NCI-H2081 (cell line): Measurements from ENCODE around the gene MYO1H.
A peak's percentile ranks its signal among the peaks of the same experiment; 100 is the strongest.
"Not testable (repeated sequence)": the region's sequence is repeated elsewhere in the genome, so short reads cannot be mapped to it uniquely, and the experiment has no call there.

Experiments used
- DNase-seq, 2 experiments: peaks; one replicate each; lab custom pipeline; 2025; lab: John Stamatoyannopoulos, UW

MYO1H gene

DNA sequence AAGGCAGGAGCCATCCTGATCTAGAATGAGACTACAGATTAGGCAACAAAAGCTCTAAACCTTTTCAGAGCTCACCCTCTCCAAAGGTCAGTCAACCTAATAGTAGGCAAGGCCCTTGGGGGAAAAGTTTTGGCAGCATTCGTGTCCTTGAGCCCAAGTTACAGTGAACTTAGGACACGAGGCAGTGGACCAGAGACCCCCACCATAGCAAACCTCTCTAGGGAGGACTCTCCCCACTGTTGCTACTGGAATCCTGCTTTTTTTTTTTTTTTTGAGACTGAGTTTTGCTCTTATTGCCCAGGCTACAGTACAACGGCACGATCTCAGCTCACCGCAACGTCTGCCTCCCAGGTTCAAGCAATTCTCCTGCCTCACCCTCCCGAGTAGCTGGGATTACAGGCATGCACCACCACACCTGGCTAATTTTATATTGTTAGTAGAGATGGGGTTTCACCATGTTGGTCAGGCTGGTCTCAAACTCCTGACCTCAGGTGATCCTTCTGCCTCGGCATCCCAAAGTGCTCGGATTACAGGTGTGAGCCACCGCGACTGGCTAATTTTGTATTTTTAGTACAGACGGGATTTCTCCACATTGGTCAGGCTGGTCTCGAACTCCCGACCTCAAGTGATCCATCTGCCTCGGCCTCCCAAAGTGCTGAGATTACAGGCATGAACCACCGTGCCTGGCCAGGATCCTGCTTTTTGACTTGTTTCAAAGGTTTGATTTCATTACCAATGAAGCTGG, 126.0 kb downstream of the MYO1H start:
- DNase-seq = not testable (repeated sequence)

DNA sequence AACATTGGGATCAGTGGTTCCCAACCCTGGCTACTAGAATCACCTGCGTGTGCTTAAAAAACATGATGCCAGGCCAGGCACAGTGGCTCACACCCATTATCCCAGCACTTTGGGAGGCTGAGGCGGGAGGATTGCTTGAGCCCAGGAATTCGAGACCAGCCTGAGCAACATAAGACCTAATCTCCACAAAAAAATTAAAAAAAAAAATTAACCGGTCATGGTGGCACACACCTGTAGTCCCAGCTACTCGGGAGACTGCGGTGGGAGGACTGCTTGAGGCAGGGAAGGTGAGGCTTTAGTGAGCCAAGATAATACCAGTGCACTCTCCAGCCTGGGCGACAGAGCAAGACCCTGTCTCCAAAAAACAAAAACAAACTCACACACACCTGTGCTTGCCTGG, 127.4 kb downstream of the MYO1H start:
- DNase-seq = no peak

DNA sequence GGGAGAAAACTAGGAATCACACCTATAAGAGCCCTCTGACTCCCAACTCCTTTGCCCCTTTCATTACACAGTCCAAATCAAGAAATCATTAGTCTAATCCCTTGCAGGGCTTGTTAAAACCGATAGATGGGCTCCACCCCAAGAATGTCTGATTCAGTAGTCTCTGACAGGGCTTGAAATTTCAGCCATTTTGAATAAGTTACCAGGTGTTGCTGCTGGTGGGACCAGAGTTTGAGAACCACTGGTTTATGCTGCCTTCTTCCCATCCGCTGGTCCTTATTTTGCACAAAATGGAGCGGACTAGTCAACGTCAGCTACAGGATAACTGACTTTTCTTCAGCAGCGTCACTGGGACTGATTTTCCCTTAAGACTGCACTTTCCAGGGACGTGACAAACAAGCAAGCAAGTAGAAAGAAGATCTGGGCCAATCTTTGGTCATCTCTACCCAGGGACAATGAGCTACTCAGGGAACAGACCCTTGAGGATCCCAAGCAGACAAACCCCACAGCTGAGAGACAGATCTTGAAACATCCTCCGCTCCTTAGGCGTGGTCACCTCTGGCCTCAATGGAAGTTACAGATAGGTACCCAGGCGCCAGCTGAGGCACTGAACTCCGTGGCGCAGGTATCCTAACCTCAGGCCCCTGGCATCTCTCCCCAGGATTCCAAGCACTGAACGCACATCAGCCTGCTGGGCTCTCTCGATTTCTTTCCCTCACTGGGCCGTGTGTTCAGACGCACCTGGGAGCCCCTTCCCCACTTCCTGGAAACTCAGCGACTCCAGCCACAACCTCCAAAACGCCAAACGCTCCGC, 128.5 kb downstream of the MYO1H start:
- DNase-seq = no peak

DNA sequence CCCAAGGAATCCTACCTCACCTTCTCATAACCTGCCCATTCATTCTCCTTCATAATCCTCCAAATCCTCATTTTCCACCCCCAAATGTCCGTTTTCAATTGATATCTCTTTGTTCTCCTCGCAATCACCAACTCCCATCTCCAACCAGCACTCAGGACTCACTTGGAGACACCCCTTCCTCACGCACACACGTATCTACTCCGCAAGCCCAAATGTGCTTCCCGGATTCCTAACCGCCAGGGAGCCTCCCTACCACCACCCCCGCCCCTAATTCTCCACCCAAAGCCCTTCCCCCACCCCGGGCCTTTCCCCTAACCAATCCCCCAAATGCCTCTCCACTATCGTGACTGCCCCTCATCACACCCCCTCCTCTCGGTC, 129.1 kb downstream of the MYO1H start:
- no peak for DNase-seq

DNA sequence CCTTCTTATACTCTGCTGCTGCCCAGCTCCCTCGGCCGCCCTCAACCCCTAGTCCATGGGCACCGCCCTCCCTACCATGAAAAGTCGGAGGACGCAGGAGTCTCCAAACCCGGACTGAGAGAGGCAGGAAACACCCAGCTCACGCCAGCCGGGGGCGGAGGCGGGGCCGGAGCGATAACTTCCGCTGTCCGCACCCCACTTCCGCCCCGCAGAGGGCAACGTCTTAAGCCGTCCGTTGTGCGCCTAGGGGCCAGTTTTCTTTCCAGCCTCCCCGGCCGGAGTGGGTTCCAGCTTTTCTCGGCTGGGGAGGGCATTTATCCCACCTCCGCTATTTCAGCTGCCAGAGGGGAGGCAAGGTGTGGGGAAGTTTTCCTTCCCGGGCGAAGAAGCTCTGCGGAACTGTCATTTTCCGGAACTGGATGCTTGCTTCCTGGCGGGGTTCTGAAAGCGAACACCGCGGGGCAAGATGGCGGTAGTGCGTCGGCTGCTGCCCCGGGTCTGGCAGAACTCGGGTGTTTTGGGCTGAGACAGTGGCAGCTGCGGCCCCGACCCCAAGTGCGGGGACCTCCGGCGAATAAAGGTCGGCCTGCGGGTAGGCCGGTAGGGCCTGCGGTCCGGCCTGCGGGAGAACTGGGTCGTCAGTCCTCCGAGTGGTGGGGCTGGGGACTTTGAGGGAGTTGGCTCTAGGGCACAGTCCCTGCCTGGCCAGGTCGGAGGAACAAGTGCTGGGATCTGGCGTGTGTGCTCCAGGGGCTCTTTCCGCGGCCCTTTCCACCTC, 129.7 kb downstream of the MYO1H start, which contains the start of the genes KCTD10 and UBE3B:
TSS of gene KCTD10 (minus strand) at position 116 of the 778 bp plus-strand sequence. CDS start at position 78, 38 bp downstream.
TSS of gene UBE3B (plus strand) at position 450 of the 778 bp plus-strand sequence. CDS start 5,918 bp downstream, outside the sequence.
- peak; percentile 86 to 91 for DNase-seq

DNA sequence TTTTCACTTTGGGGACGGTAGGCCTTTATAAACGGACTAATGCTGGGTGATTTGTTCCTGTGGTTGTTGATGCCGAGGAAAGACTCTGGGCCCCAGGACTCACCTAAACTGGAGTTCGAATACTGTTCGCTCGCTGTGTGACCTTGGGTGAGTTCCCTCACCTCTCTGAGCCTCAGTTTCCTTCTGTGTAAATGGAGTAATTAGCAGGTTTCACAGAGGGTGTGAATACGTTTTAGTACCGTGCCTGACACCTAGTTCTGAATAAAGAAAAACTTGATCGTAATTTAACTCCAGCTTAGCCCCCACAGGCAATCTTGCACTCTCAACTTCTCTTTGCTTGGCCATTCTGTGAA, 130.2 kb downstream of the MYO1H start:
- DNase-seq = no peak

DNA sequence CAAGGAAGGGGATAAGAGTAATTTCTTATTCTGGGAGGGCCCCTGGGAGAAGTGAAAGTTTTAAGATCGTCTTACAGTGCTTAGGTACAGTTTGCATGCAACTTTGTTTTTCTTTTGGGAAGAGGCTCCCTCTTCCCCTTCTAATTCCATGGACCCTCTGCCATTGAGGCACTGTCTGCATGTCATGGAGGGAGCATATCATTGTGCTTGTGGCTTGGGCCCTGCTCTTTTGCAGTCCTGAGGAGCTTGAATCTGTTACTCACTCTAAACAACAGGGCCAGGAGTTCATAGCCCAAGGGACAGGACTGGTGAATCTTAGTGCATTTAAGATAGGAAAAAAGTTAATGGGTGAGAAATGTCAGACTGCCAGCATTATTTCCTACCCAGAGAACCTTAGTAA, 132.1 kb downstream of the MYO1H start:
- no peak for DNase-seq

DNA sequence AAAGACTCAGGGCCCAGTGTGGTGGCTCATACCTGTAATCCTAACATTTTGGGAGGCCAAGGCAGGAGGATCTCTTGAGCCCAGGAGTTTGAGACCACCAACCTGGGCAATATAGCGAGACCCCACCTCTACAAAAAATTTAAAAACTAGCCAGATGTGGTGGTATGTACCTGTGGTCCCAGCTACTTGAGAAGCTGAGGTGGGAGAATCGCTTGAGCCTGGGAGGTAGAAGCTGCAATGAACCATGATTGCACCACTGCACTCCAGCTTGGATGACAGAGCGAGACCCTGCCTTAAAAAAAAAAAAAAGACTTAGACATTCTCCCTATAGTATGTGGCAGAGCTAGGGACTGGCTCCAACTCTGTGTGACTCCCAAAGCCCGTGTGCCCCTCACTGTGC, 132.7 kb downstream of the MYO1H start:
- no peak for DNase-seq

DNA sequence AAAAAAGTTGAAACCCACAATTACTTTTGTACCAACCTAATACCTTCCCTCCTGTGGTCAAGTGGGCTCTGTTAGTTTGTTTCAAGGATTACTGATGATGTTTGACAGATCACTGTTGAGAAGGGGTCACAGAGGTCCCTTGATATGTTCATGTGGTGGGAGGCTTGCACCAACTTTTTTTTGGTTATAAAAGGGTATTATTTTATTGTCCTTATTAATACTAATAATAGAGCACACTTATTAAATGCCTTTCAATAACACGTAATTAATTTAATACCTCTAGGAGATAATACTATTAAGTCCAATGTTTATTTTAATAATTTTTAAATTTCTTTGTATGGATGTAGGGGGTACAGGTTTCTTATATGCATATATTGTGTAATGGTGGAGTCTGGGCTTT, 134.2 kb downstream of the MYO1H start:
- no peak for DNase-seq

DNA sequence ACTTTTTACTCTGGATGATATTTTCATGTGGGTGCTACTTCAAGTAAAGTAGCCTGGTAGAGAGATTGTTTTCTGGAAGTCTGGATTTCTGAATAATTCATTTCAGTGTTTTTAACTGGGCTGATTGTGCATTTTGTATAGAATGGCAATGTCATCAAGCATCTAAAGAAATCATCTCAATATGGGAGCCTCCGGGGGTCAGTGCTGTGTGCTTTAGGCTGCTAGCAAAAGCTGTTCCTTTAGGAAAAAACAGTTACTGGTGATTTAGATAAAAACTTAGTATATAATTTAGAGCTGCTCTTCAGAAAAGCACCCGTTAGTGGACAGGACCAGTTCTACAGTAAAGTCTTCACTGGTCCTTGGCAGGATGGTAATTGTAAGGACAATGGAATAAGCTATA, 134.8 kb downstream of the MYO1H start:
- no peak for DNase-seq

DNA sequence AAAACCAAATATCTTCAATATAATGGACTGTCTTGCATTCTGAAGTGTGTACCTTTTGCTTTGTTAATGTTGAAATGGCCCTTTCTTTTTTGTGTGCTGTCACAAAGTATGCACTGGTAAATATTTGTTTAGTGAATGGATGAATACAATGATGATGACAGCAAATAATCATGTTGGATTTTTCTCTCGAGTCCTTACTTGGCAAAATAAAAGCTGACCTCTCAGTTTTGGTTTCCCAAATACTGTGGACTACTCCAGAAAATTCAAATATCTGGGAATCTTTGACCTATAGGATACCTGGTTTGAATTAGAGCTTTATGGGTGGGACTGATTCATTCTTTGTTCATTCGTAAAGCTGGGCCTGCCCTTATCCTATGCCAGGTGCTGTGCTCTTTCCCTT, 135.2 kb downstream of the MYO1H start:
- DNase-seq = no peak

DNA sequence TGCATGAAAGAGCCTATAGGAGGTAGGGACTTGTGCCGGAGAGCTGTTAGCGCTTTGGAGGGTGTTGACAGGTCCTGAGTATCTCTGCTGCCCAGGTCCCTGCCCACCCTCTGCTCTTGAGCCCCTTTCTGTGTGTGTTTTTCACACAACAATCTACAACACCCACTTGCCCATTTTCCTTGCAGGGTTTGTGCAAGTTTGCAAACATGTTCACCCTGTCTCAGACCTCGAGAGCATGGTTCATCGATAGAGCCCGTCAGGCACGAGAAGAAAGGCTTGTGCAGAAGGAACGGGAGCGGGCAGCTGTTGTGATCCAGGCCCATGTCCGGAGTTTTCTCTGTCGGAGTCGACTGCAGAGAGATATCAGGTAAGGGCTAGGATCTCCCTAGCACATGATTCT, 135.6 kb downstream of the MYO1H start:
- DNase-seq = no peak

DNA sequence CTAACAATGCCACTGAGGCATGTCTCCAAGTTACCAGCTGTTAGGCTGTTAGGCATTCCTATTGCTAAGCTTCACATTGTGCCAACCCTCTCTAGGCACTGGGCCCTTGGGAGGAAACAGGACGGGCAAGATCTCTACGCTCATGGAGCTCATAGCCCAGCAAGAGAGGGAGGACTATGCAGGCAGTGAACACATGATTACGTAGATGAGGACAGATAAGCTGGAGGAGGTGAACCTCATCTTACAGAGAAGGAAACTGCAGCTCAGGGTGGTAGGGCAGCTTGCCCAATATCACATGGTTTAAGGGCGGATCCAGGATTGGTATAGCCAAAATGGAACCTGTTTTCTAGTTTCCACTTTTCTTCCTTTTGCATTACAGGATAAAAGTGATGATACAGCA, 137.5 kb downstream of the MYO1H start:
- no peak for DNase-seq

DNA sequence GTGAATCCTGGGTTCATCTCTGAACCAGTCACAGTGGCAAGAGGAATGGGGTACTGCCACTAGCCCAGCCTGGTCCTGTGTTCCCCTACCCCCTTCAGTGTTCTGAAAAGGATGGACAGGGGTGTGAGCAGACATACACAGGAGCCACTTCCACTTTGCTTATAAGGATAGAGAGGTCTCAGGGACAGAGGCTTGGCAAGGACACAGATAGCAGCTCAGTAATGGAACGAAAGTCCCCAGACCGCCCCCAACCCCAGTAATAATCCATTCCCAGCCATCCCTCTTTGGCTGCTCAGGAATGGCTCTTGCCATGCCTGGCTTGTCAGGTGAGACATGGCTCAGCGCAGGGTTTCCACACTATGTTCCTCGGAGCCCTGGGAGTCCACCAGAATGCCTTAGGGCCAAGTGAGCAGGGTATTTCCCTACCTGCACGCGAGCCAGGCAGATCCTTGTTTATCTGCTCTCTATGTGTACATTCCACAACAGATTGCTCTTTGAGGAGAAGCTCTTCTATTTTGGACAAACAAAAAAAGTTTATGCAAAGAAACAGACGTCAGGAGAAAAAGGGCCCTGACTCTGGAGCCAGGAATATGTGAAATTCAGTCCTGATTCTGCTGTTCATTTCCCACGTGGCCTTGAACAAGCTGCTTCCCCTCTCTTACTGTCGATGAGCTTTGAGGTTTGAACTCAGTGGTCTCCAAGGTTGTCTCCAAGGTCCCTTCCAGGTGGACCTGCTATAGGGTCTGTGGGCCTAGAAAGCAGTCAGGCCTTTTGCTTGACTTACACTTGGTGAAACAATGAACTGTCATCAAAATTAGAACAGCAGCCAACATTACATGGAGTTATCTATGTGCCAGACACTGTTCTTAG, 139.7 kb downstream of the MYO1H start:
- DNase-seq = no peak

DNA sequence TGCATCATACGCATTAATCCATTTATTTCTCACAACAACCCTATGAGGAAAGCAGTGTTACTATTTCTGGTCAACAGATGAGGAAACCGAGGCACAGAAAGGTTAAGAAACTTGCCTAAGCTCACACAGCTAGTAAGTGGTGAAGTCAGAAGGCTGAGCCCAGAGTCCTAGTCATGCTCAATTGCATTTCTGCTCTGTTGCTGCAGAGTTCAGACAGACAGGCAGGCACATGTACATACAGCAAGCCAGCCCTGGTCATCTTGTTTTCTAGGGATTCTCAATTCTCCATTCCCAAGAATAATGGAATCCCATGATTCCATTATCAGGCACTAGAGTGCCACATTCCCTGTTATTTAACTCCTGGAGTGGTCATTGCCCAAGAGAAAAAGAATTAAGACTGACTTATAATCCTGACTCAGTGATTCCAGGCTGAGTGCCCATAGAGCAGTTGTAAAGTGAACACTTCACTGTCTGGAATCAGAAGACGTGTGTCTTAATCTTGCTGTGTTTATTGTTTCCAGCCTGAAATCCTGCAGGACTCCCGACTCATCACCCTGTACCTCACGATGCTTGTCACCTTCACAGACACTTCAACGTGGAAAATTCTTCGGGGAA, 140.5 kb downstream of the MYO1H start:
- DNase-seq = no peak

DNA sequence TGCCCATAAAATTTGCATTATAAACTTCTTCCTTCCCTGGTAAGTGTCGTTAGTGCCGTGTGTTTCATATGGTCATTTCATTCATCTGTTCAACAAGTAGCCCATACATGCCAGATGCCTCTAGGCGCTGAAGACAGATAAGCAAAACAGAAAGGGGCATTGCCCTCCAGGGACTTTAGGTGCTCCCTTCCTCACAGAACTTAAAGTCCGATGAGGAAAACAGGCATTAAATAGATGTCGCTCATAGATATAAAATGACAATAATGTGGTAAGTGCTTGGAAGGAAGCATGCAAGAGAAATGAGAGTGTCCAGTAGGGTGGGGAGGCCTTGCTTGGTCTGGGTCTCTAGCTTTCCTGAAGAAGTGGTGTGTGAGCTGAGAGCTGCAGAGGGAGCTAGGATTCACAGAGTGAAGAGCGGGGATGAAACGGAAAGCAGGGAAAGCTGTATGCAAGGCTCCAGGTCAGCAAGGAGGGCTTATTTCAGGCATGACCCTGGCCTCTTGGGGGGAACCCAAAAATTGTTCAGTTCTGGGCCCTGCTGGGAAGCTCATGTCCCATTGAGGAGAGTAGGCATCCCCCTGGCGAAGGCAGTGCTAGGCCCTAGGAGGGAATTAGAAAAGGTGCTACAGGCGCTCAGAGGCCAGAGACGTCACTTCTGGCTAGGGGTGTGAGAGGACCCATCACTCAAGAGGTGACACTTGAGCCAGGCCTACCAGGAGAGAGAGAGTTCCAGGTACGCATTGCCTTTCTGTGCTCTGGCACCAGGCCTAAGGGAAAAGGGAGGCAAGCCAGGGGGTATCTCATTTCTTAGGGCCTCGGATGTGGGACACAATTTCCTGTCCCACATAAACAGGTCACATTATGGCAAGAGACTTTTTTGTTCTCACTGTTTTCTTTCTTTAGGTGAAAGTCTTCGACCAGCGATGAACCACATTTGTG, 141.6 kb downstream of the MYO1H start:
- DNase-seq = no peak

DNA sequence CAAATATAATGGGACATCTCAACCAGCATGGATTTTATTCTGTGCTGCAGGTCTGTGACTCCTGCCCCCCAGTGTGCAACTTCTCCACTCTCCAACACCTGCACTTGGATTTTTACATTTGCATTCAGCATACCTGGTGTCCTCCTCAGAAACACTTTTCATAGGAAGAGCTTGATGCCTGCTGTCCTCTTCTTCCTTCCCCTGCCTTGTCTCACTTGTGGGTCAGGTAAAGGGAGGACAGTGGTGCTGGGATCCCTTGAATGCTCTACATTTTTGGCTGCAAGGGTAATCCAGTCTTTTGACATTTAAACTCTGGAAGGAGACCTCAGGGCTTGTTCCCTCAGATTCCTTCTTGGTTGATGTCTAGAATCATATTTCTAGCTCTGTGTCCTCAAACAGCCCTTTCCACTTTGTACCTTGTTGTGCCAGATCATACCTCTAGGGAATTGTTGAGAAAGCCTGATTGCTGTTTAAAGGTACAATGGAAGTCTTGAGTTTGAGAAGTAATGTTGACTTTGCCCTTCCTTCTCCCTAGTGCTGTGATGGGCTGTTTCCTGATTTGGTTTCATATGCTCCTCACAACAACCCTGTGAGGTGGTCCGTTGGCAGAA, 142.4 kb downstream of the MYO1H start:
- no peak for DNase-seq

DNA sequence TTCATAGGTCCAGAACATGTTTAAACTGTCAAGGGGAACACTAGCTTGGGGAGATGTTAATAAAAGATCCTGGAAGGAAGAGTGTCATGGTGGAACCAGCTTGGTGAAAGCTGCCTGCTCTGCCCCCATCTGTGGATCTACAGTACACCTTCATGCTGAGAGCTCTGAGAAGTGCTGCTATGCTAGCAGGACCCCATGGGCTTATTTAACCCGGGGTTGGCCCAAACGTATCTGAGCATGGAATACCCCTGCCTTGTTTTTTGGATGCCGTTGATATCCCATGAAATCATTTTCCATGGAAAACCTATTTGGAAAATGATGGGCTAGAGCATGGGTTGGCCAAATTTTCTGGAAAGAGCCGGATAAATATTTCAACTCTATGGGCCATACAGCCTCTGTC, 144.0 kb downstream of the MYO1H start:
- no peak for DNase-seq

DNA sequence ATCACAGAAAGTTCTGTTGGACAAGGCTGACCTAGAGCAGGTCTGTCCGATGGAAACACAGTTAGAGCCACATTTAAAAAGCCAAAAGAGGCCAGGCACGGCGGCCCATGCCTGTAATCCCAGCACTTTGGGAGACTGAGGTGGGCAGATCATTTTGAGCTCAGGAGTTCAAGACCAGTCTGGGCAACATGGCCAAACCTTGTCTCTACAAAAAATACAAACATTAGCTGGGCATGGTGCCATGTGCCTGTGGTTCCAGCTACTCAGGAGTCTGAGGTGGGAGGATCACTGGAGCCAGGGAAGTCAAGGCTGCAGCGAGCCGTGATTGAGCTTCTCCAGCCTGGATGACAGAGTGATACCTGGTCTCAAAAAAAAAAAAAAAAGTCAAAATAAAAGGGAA, 144.7 kb downstream of the MYO1H start:
- no peak for DNase-seq

DNA sequence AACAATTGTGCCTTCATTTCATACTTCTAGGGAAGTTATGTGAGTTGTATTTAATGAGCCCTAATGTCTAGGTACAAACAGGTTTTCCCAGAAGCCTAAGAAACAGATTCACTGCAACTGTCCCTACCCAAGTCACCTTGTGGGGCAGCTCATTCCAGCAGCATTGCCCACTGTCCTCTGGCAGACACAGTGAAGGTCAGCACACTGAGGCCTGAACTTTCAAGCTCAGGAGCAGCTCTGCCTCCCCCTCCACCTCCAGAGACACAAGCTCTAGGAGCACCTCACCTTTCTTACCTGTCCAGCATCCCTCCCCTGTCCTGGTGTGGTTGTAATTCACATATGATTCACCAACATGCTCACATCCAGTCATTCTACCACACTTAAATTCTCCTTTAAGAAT, 145.4 kb downstream of the MYO1H start:
- DNase-seq = no peak
